HepG2 (cell line): Measurements from ENCODE around the gene TMEM132E. TPM values are rescaled to one million over a fixed set of nuclear protein-coding genes. Genes with fewer than 3 reads are reported as not detected.

Experiments
- ATAC-seq: fragments of 200-7000 bp; cut with Tn5 transposase; 3 replicates; pipeline ENCODE4 v1.9.1; 2020; ENCODE audit warnings: mild to moderate bottlenecking, moderate library complexity
- BruUV-seq: library from RNA; stranded (reverse); fragments of 400-500 nt; replicated peaks from 2 replicates; lab custom pipeline; 2021; lab: Mats Ljungman, UMichigan
- CTCF ChIA-PET: fragments of 300-600 bp; formaldehyde crosslinking; extraction: SDS; loops from one replicate; lab custom pipeline; 2021; ENCODE audit warnings: low total read pairs, inconsistent platforms, low intra/inter-chr PET ratio; lab: Yijun Ruan, JAX
- POLR2A ChIA-PET: fragments of 350-600 bp; sonication (Branson Sonifier 250); formaldehyde crosslinking; loops from one replicate; lab custom pipeline; 2020; ENCODE audit warnings: antibody characterized with exemption, inconsistent platforms; lab: Yijun Ruan, JAX
- DNase-seq: peaks from one replicate; pipeline ENCODE4 v3.0.0-alpha.2; 2015; ENCODE audit warnings: low spot score
- FAIRE-seq: peaks from 3 replicates; lab custom pipeline; 2011; peaks lifted over from hg19 to GRCh38; lab: Jason Lieb, UNC
- H2AFZ ChIP-seq: one replicate; pipeline ENCODE4 v1.6.1; 2011; ENCODE audit warnings: low read length, inconsistent platforms
- H3K27ac ChIP-seq: fragments of 300-600 bp; 3 replicates; pipeline ENCODE4 v1.8.0; 2011; ENCODE audit warnings: mixed run types, mild to moderate bottlenecking, mixed read lengths, low read length, inconsistent platforms; ENCODE audit not compliant: insufficient read depth; ENCODE audit errors: extremely low read length
- H3K27me3 ChIP-seq, 2 experiments: fragments of 200-600 bp in 1 of 2; 2 replicates in 1 of 2; 3 replicates in 1 of 2; pipeline versions ENCODE4 v1.6.0 to v1.8.0; 2011; ENCODE audit warnings: low read length in 2 of 2, mild to moderate bottlenecking in 2 of 2, moderate library complexity in 2 of 2, inconsistent platforms in 1 of 2; ENCODE audit not compliant: insufficient read depth in 2 of 2, control insufficient read depth in 1 of 2
- H3K36me3 ChIP-seq, 2 experiments: fragments of 200-600 bp in 1 of 2; replicated peaks in 1 of 2; 2 replicates in 1 of 2; 3 replicates in 1 of 2; pipeline versions ENCODE4 v1.5.1 to v1.8.0; 2011; ENCODE audit warnings: low read length in 2 of 2, inconsistent platforms in 1 of 2; ENCODE audit not compliant: insufficient read depth in 2 of 2, control insufficient read depth in 1 of 2
- H3K4me1 ChIP-seq: 2 replicates; pipeline ENCODE4 v1.5.1; 2012; ENCODE audit warnings: low read length, inconsistent platforms; ENCODE audit not compliant: insufficient read depth
- H3K4me2 ChIP-seq: 2 replicates; pipeline ENCODE4 v1.6.0; 2011; ENCODE audit warnings: low read depth, low read length, inconsistent platforms
- H3K4me3 ChIP-seq, 3 experiments: fragments of 200-600 bp in 1 of 3; sonication (generic), shearing (Covaris generic) in 1 of 3; replicated peaks in 1 of 3; 2 replicates each; pipeline ENCODE4 v1.5.1; 2011 to 2016; ENCODE audit warnings: low read length in 3 of 3, inconsistent platforms in 2 of 3, low read depth in 2 of 3, mild to moderate bottlenecking in 2 of 3, control low read depth in 1 of 3, mixed read lengths in 1 of 3; ENCODE audit not compliant: insufficient read depth in 1 of 3
- H3K79me2 ChIP-seq: one replicate; pipeline ENCODE4 v1.6.1; 2011; ENCODE audit warnings: low read length, inconsistent platforms; ENCODE audit not compliant: insufficient read depth
- H3K9ac ChIP-seq: 2 replicates; pipeline ENCODE4 v1.6.0; 2011; ENCODE audit warnings: mild to moderate bottlenecking, low read depth, low read length, inconsistent platforms; ENCODE audit not compliant: insufficient read depth
- H3K9me3 ChIP-seq: 2 replicates; pipeline ENCODE4 v1.5.1; 2012; ENCODE audit warnings: mild to moderate bottlenecking, low read length
- H4K20me1 ChIP-seq: 2 replicates; pipeline ENCODE4 v1.6.0; 2011; ENCODE audit warnings: inconsistent platforms, mild to moderate bottlenecking, low read length, moderate library complexity; ENCODE audit not compliant: insufficient read depth
- RXRA ChIP-seq: sonication (generic); formaldehyde crosslinking; IDR thresholded peaks from 2 replicates; pipeline ENCODE4 v1.5.1; 2020; ENCODE audit warnings: missing genetic modification reagents
- SOX6 ChIP-seq, 2 experiments: fragments of 450-650 bp in 1 of 2; sonication (generic) in 1 of 2; formaldehyde crosslinking in 1 of 2; IDR thresholded peaks; 2 replicates each; pipeline versions ENCODE4 v1.4.0 to v1.6.1; 2017 to 2020; ENCODE audit warnings: antibody characterized with exemption in 1 of 2, mild to moderate bottlenecking in 1 of 2, missing genetic modification reagents in 1 of 2
- ZNF629 ChIP-seq: sonication (generic); formaldehyde crosslinking; conservative IDR thresholded peaks from 2 replicates; pipeline ENCODE4 v1.5.0; 2020; ENCODE audit warnings: missing genetic modification reagents
- ZNF761 ChIP-seq: sonication (generic); formaldehyde crosslinking; conservative IDR thresholded peaks from 2 replicates; pipeline ENCODE4 v1.4.0; 2020; ENCODE audit warnings: mild to moderate bottlenecking, missing genetic modification reagents
- WGBS: methylation state at CpG from one replicate; pipeline ENCODE4 v1.1.6; 2017; ENCODE audit warnings: low lambda C conversion rate; 5-methylcytosine and 5-hydroxymethylcytosine counted together
- in situ Hi-C: cut with HindIII; loops from 2 replicates; pipeline ENCODE4 v1.10.0; 2017; ENCODE audit warnings: low pct_unique_long_range_greater_than_20kb; ENCODE audit not compliant: extremely low pct_ligation_motif_present
- intact Hi-C: fragments of 100-400 bp; cut with micrococcal nuclease; formaldehyde crosslinking; loops from one replicate; pipeline ENCODE4 v1.10.0; 2022; ENCODE audit not compliant: unreplicated experiment
- polyA plus RNA-seq, 8 experiments: library from polyadenylated mRNA; depleted of rRNA in 3 of 8; stranded (reverse) in 7 of 8; unstranded in 1 of 8; fragments of >200 nt; fragmentation: Illumina TruSeq in 4 of 8; extraction: Trizol in 4 of 8; gene quantifications; 2 replicates each; pipeline versions ENCODE4 v1.2.1 to v1.2.3, GENCODE V29; 2011 to 2016; ENCODE audit warnings: low read depth in 4 of 8, missing spikeins in 1 of 8, mixed read lengths in 1 of 8; ENCODE audit not compliant: insufficient read depth in 1 of 8
- total RNA-seq, 5 experiments: library from RNA; depleted of rRNA; stranded (reverse); fragments of >200 nt; fragmentation: Illumina TruSeq; extraction: Trizol; gene quantifications; 2 replicates each; pipeline ENCODE4 v1.2.3, GENCODE V29; 2016; ENCODE audit warnings: low read depth in 1 of 5

Gene TMEM132E
- total and polyA plus RNA-seq, 2 of the 13 experiments (the other 11 are each of a cell fraction or from before 2014, with no cell fraction given): not detected

- intact Hi-C loops: no loop called here
- Histone ChIP-seq H3K4me3 (no peak overlapping the region), H3K4me2 (no peak overlapping the region), H3K27me3 (peaks cover 1 to 12% of the 10 kb centered on the region in 2 experiments; a peak in 3 of 5 replicates), H3K4me1 (no peaks in the 10 kb centered on the region), H3K79me2 (no peaks in the 10 kb centered on the region), H2AFZ (no peak overlapping the region), H3K27ac (no peak overlapping the region), H4K20me1 (no peaks in the 10 kb centered on the region), H3K9me3 (no peaks in the 10 kb centered on the region), H3K9ac (no peak overlapping the region)
- POLR2A ChIA-PET: no interaction called here
- CTCF ChIA-PET: no interaction called here
- ATAC-seq: no peak
- FAIRE-seq: no peak
- no peak for DNase-seq
- in situ Hi-C loops: no loop called here
- WGBS: 2% methylated on average over 4 of the region's 4 CpGs
- BruUV-seq: no TSS peak
- TF ChIP-seq SOX6 (IDR thresholded peaks at IDR 0.05) (no peak), SOX6 (CRISPR knock-in tag; IDR thresholded peaks at IDR 0.05) (no peak), ZNF761 (no peak)
- TF ChIP-seq, all 625 proteins: peak for 0
- H3K36me3 ChIP-seq: no peaks in the 10 kb centered on the region
Measured at GRCh38 chr17:34633351-34633750, 54.0 kb downstream of the TMEM132E start.

DNA sequence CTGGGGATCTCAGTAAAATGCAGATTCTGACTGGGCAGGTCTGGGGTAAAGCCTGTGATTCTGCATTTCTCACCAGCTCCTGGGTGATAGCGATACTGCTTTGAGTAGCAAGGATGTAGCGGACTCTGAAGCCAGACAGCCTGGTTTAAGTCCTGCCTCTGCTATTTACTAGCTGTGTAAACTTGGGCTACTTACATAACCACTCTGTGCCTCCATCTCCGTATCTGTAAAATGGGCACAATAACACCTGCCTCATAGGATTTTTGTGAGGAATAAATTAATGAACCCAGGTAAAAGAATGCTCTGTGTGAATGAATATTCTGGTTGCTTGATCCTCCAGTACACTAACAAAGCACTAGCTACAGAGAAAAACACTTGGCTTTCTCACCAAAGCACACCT is 54.4 kb downstream of the TMEM132E start:
- ATAC-seq: no peak
- Histone ChIP-seq H2AFZ (no peak overlapping the region), H3K79me2 (no peaks in the 10 kb centered on the region), H3K9ac (no peak overlapping the region), H3K4me3 (no peak overlapping the region), H3K27ac (no peak overlapping the region), H4K20me1 (no peaks in the 10 kb centered on the region), H3K36me3 (no peaks in the 10 kb centered on the region), H3K27me3 (peaks cover 4 to 11% of the 10 kb centered on the region in 2 experiments; a peak in 3 of 5 replicates), H3K4me1 (no peaks in the 10 kb centered on the region), H3K4me2 (no peak overlapping the region), H3K9me3 (no peaks in the 10 kb centered on the region)
- intact Hi-C loops: no loop called here
- ChIA-PET CTCF (no interaction called here), POLR2A (no interaction called here)
- in situ Hi-C loops: no loop called here
- TF ChIP-seq ZNF629 (CRISPR knock-in tag): peak; percentile 68
- TF ChIP-seq RXRA (CRISPR knock-in tag): no peak
- 0% methylated on average over 1 of the region's 3 CpGs for WGBS
- DNase-seq: no peak
- no TSS peak for BruUV-seq
- FAIRE-seq: no peak
